ENCODE data around the gene ARMC12. TPM values are rescaled to one million over a fixed set of nuclear protein-coding genes. Genes with fewer than 3 reads are reported as not detected.

The ARMC12 gene
- total RNA-seq, 1 experiment from 2014 or later: 1.0 TPM

GRCh38 chr6:35735452-35735851 lies 1.4 kb upstream of the ARMC12 start (continued):
- TF ChIP-seq ARID4B (CRISPR knock-in tag; IDR thresholded peaks at IDR 0.05; ENCODE audit: borderline replicate concordance) (no peak), ZNF396 (CRISPR knock-in tag; IDR thresholded peaks at IDR 0.05; ENCODE audit: borderline replicate concordance) (no peak), EMX1 (CRISPR knock-in tag; IDR thresholded peaks at IDR 0.05) (no peak)

- Mint-ChIP-seq H3K27ac (no peak overlapping the region), H3K9me3 (no peaks in the 10 kb centered on the region), H3K4me1 (peaks cover 69% of the 10 kb centered on the region), H3K36me3 (no peaks in the 10 kb centered on the region), H3K4me3 (no peak overlapping the region), H3K27me3 (ENCODE audit: low read depth) (peaks cover 7% of the 10 kb centered on the region)
- ATAC-seq (peak; percentile 23), DNase-seq (ENCODE audit: low spot score) (peak; percentile 88)
- POLR2A ChIA-PET: interaction anchor here (1.0 kb wide), 2 partner anchors 8 to 28 kb away, joined by 3 to 4 read pairs; no protein-coding TSS in a partner anchor
- CTCF ChIA-PET: interaction anchor here (0.6 to 5.6 kb wide), 51 partner anchors 9 to 627 kb away, joined by 3 to 86 read pairs (median 5); partner anchors contain the start of genes FANCE and FKBP5
- peak; percentile 82 for TF ChIP-seq CTCF (IDR thresholded peaks at IDR 0.05)
- TF ChIP-seq OVOL2 (CRISPR knock-in tag; IDR thresholded peaks at IDR 0.05; ENCODE audit: borderline replicate concordance): no peak
These were observed 458 bp upstream of the ARMC12 start for GRCh38 chr6:35736253-35736894.

- peaks cover 69% of the 10 kb centered on the region for H3K4me1 Mint-ChIP-seq
- DNase-seq (ENCODE audit: low spot score): no peak
- POLR2A ChIA-PET: no interaction called here
These were observed 780 bp downstream of the ARMC12 start for GRCh38 chr6:35737413-35738211.

GRCh38 chr6:35739645-35740524 lies 3.1 kb downstream of the ARMC12 start:
- TF ChIP-seq TEAD1 (CRISPR knock-in tag; IDR thresholded peaks at IDR 0.05) (peak; percentile 55; the same call in 1 of the 2 replicates), MAX (CRISPR knock-in tag; IDR thresholded peaks at IDR 0.05) (no peak), JUN (CRISPR knock-in tag; IDR thresholded peaks at IDR 0.05) (no peak), ZNF423 (CRISPR knock-in tag; IDR thresholded peaks at IDR 0.05) (0 out of 2 replicates have a peak, but pooled peaks have one; percentile 33), KAT7 (CRISPR knock-in tag; IDR thresholded peaks at IDR 0.05; ENCODE audit: borderline replicate concordance) (no peak), TCF7 (CRISPR knock-in tag; IDR thresholded peaks at IDR 0.05; ENCODE audit: low read depth) (no peak), EMX1 (CRISPR knock-in tag; IDR thresholded peaks at IDR 0.05) (no peak), ZBTB43 (CRISPR knock-in tag; IDR thresholded peaks at IDR 0.05) (peak; percentile 65; the same call in 1 of the 2 replicates)
- Mint-ChIP-seq H3K27me3 (ENCODE audit: low read depth) (peaks cover 7% of the 10 kb centered on the region), H3K4me1 (peaks cover 63% of the 10 kb centered on the region), H3K36me3 (no peaks in the 10 kb centered on the region), H3K27ac (peak overlapping the region; percentile 94), H3K9me3 (no peaks in the 10 kb centered on the region), H3K4me3 (peak overlapping the region; percentile 5)
- DNase-seq (ENCODE audit: low spot score) (no peak), ATAC-seq (peak; percentile 52)
- CTCF ChIA-PET: interaction anchor here (0.5 to 5.6 kb wide), 20 partner anchors 8 to 384 kb away, joined by 3 to 86 read pairs (median 4); partner anchors contain the start of gene LHFPL5
- POLR2A ChIA-PET: interaction anchor here (0.6 to 1.2 kb wide), 3 partner anchors 25 to 244 kb away, joined by 3 to 11 read pairs (median 8); partner anchors contain the start of gene TEAD3

More at GRCh38 chr6:35737413-35738211, 780 bp downstream of the ARMC12 start:
- no peak for ATAC-seq
- Mint-ChIP-seq H3K9me3 (no peaks in the 10 kb centered on the region), H3K27me3 (ENCODE audit: low read depth) (peaks cover 7% of the 10 kb centered on the region), H3K36me3 (no peaks in the 10 kb centered on the region), H3K27ac (no peak overlapping the region), H3K4me3 (no peak overlapping the region)
- no peak for TF ChIP-seq JUN (CRISPR knock-in tag; IDR thresholded peaks at IDR 0.05)
- TF ChIP-seq RELA (CRISPR knock-in tag; IDR thresholded peaks at IDR 0.05; ENCODE audit: borderline replicate concordance): no peak
- TF ChIP-seq GABPB1 (CRISPR knock-in tag; IDR thresholded peaks at IDR 0.05): peak; percentile 93
- TF ChIP-seq FOXP1 (CRISPR knock-in tag; IDR thresholded peaks at IDR 0.05; ENCODE audit: borderline replicate concordance): 0 out of 2 replicates have a peak, but pooled peaks have one; percentile 29
- CTCF ChIA-PET: interaction anchor here (0.7 to 5.6 kb wide), 26 partner anchors 9 to 285 kb away, joined by 3 to 86 read pairs (median 6); partner anchors contain the start of genes FANCE and FKBP5
